HepG2 (cell line): ENCODE results near the gene AP4S1. TPM values are rescaled to one million over a fixed set of nuclear protein-coding genes. Genes with fewer than 3 reads are reported as not detected.

Source experiments
- ATAC-seq: fragments of 200-7000 bp; cut with Tn5 transposase; 3 replicates; pipeline ENCODE4 v1.9.1; 2020; ENCODE audit warnings: mild to moderate bottlenecking, moderate library complexity
- BruUV-seq: library from RNA; stranded (reverse); fragments of 400-500 nt; replicated peaks from 2 replicates; lab custom pipeline; 2021; lab: Mats Ljungman, UMichigan
- CTCF ChIA-PET: fragments of 300-600 bp; formaldehyde crosslinking; extraction: SDS; loops from one replicate; lab custom pipeline; 2021; ENCODE audit warnings: low total read pairs, inconsistent platforms, low intra/inter-chr PET ratio; lab: Yijun Ruan, JAX
- POLR2A ChIA-PET: fragments of 350-600 bp; sonication (Branson Sonifier 250); formaldehyde crosslinking; loops from one replicate; lab custom pipeline; 2020; ENCODE audit warnings: antibody characterized with exemption, inconsistent platforms; lab: Yijun Ruan, JAX
- DNase-seq: peaks from one replicate; pipeline ENCODE4 v3.0.0-alpha.2; 2015; ENCODE audit warnings: low spot score
- FAIRE-seq: peaks from 3 replicates; lab custom pipeline; 2011; peaks lifted over from hg19 to GRCh38; lab: Jason Lieb, UNC
- H2AFZ ChIP-seq: one replicate; pipeline ENCODE4 v1.6.1; 2011; ENCODE audit warnings: low read length, inconsistent platforms
- H3K27ac ChIP-seq: fragments of 300-600 bp; 3 replicates; pipeline ENCODE4 v1.8.0; 2011; ENCODE audit warnings: mixed run types, mild to moderate bottlenecking, mixed read lengths, low read length, inconsistent platforms; ENCODE audit not compliant: insufficient read depth; ENCODE audit errors: extremely low read length
- H3K27me3 ChIP-seq, 2 experiments: fragments of 200-600 bp in 1 of 2; 2 replicates in 1 of 2; 3 replicates in 1 of 2; pipeline versions ENCODE4 v1.6.0 to v1.8.0; 2011; ENCODE audit warnings: low read length in 2 of 2, mild to moderate bottlenecking in 2 of 2, moderate library complexity in 2 of 2, inconsistent platforms in 1 of 2; ENCODE audit not compliant: insufficient read depth in 2 of 2, control insufficient read depth in 1 of 2
- H3K36me3 ChIP-seq, 2 experiments: fragments of 200-600 bp in 1 of 2; replicated peaks in 1 of 2; 2 replicates in 1 of 2; 3 replicates in 1 of 2; pipeline versions ENCODE4 v1.5.1 to v1.8.0; 2011; ENCODE audit warnings: low read length in 2 of 2, inconsistent platforms in 1 of 2; ENCODE audit not compliant: insufficient read depth in 2 of 2, control insufficient read depth in 1 of 2
- H3K4me1 ChIP-seq: 2 replicates; pipeline ENCODE4 v1.5.1; 2012; ENCODE audit warnings: low read length, inconsistent platforms; ENCODE audit not compliant: insufficient read depth
- H3K4me2 ChIP-seq: 2 replicates; pipeline ENCODE4 v1.6.0; 2011; ENCODE audit warnings: low read depth, low read length, inconsistent platforms
- H3K4me3 ChIP-seq, 3 experiments: fragments of 200-600 bp in 1 of 3; sonication (generic), shearing (Covaris generic) in 1 of 3; replicated peaks in 1 of 3; 2 replicates each; pipeline ENCODE4 v1.5.1; 2011 to 2016; ENCODE audit warnings: low read length in 3 of 3, inconsistent platforms in 2 of 3, low read depth in 2 of 3, mild to moderate bottlenecking in 2 of 3, control low read depth in 1 of 3, mixed read lengths in 1 of 3; ENCODE audit not compliant: insufficient read depth in 1 of 3
- H3K79me2 ChIP-seq: one replicate; pipeline ENCODE4 v1.6.1; 2011; ENCODE audit warnings: low read length, inconsistent platforms; ENCODE audit not compliant: insufficient read depth
- H3K9ac ChIP-seq: 2 replicates; pipeline ENCODE4 v1.6.0; 2011; ENCODE audit warnings: mild to moderate bottlenecking, low read depth, low read length, inconsistent platforms; ENCODE audit not compliant: insufficient read depth
- H3K9me3 ChIP-seq: 2 replicates; pipeline ENCODE4 v1.5.1; 2012; ENCODE audit warnings: mild to moderate bottlenecking, low read length
- H4K20me1 ChIP-seq: 2 replicates; pipeline ENCODE4 v1.6.0; 2011; ENCODE audit warnings: inconsistent platforms, mild to moderate bottlenecking, low read length, moderate library complexity; ENCODE audit not compliant: insufficient read depth
- ELF4 ChIP-seq: sonication (generic); formaldehyde crosslinking; IDR thresholded peaks from 2 replicates; pipeline ENCODE4 v1.5.0; 2020; ENCODE audit warnings: missing genetic modification reagents, mild to moderate bottlenecking, moderate library complexity, borderline replicate concordance
- FOXC1 ChIP-seq: sonication (generic); formaldehyde crosslinking; IDR thresholded peaks from 2 replicates; pipeline ENCODE4 v1.8.0; 2022; ENCODE audit warnings: mild to moderate bottlenecking, missing genetic modification reagents, borderline replicate concordance
- HNRNPK ChIP-seq: fragments of 200-400 bp; formaldehyde crosslinking; IDR thresholded peaks from 2 replicates; pipeline ENCODE4 v1.6.1; 2018; ENCODE audit warnings: low read length, low read depth, moderate library complexity, mild to moderate bottlenecking; ENCODE audit not compliant: poor library complexity, severe bottlenecking
- NFYC ChIP-seq: IDR thresholded peaks from 2 replicates; pipeline ENCODE4 v1.6.1; 2016; ENCODE audit warnings: missing genetic modification reagents, missing compliant biosample characterization
- RBM22 ChIP-seq: fragments of 200-400 bp; formaldehyde crosslinking; optimal IDR thresholded peaks from 2 replicates; pipeline ENCODE3; 2017; ENCODE audit warnings: mild to moderate bottlenecking, low read length, moderate library complexity
- SCMH1 ChIP-seq: sonication (generic); formaldehyde crosslinking; IDR thresholded peaks from 2 replicates; pipeline ENCODE4 v1.9.0; 2021; ENCODE audit warnings: missing genetic modification reagents, mild to moderate bottlenecking, borderline replicate concordance
- SOX5 ChIP-seq: IDR thresholded peaks from 2 replicates; pipeline ENCODE4 v1.6.1; 2016; ENCODE audit warnings: borderline replicate concordance
- TBX3 ChIP-seq: fragments of 450-650 bp; IDR thresholded peaks from 2 replicates; pipeline ENCODE4 v1.6.1; 2017; ENCODE audit warnings: antibody characterized with exemption, mild to moderate bottlenecking, inconsistent platforms, borderline replicate concordance
- ZC3H4 ChIP-seq: sonication (generic); formaldehyde crosslinking; IDR thresholded peaks from 2 replicates; pipeline ENCODE4 v1.4.0; 2020; ENCODE audit warnings: missing genetic modification reagents, borderline replicate concordance
- ZFAT ChIP-seq: sonication (generic); formaldehyde crosslinking; conservative IDR thresholded peaks from 2 replicates; pipeline ENCODE4 v1.8.1; 2023; ENCODE audit warnings: missing genetic modification reagents, inconsistent platforms
- ZNF24 ChIP-seq: fragments of 450-650 bp; IDR thresholded peaks from 2 replicates; pipeline ENCODE4 v1.6.1; 2017; ENCODE audit warnings: antibody characterized with exemption, mild to moderate bottlenecking
- ZNF615 ChIP-seq: sonication (generic); formaldehyde crosslinking; IDR thresholded peaks from 2 replicates; pipeline ENCODE4 v1.5.0; 2020; ENCODE audit warnings: mild to moderate bottlenecking, missing genetic modification reagents, borderline replicate concordance
- ZSCAN20 ChIP-seq: sonication (generic); formaldehyde crosslinking; IDR thresholded peaks from 2 replicates; pipeline ENCODE4 v1.4.0; 2020; ENCODE audit warnings: missing genetic modification reagents, mild to moderate bottlenecking, borderline replicate concordance
- WGBS: methylation state at CpG from one replicate; pipeline ENCODE4 v1.1.6; 2017; ENCODE audit warnings: low lambda C conversion rate; 5-methylcytosine and 5-hydroxymethylcytosine counted together
- in situ Hi-C: cut with HindIII; loops from 2 replicates; pipeline ENCODE4 v1.10.0; 2017; ENCODE audit warnings: low pct_unique_long_range_greater_than_20kb; ENCODE audit not compliant: extremely low pct_ligation_motif_present
- intact Hi-C: fragments of 100-400 bp; cut with micrococcal nuclease; formaldehyde crosslinking; loops from one replicate; pipeline ENCODE4 v1.10.0; 2022; ENCODE audit not compliant: unreplicated experiment
- polyA plus RNA-seq, 8 experiments: library from polyadenylated mRNA; depleted of rRNA in 3 of 8; stranded (reverse) in 7 of 8; unstranded in 1 of 8; fragments of >200 nt; fragmentation: Illumina TruSeq in 4 of 8; extraction: Trizol in 4 of 8; gene quantifications; 2 replicates each; pipeline versions ENCODE4 v1.2.1 to v1.2.3, GENCODE V29; 2011 to 2016; ENCODE audit warnings: low read depth in 4 of 8, missing spikeins in 1 of 8, mixed read lengths in 1 of 8; ENCODE audit not compliant: insufficient read depth in 1 of 8
- total RNA-seq, 5 experiments: library from RNA; depleted of rRNA; stranded (reverse); fragments of >200 nt; fragmentation: Illumina TruSeq; extraction: Trizol; gene quantifications; 2 replicates each; pipeline ENCODE4 v1.2.3, GENCODE V29; 2016; ENCODE audit warnings: low read depth in 1 of 5
- TF ChIP-seq, protein P1 (sequence below): sonication (generic); formaldehyde crosslinking; IDR thresholded peaks from 2 replicates; pipeline ENCODE4 v1.4.0; 2020; ENCODE audit warnings: missing genetic modification reagents
- TF ChIP-seq, protein P2 (sequence below): sonication (generic); formaldehyde crosslinking; IDR thresholded peaks from 2 replicates; pipeline ENCODE4 v1.4.0; 2020; ENCODE audit warnings: missing genetic modification reagents; ENCODE audit errors: not compliant biosample characterization
- TF ChIP-seq, protein P3 (sequence below): sonication (generic); formaldehyde crosslinking; IDR thresholded peaks from 2 replicates; pipeline ENCODE4 v1.5.0; 2020; ENCODE audit warnings: mild to moderate bottlenecking, missing genetic modification reagents

AP4S1 gene
- total and polyA plus RNA-seq, 2 of the 13 experiments (the other 11 are each of a cell fraction or from before 2014, with no cell fraction given) = 3.9 to 21.1 TPM

DNA sequence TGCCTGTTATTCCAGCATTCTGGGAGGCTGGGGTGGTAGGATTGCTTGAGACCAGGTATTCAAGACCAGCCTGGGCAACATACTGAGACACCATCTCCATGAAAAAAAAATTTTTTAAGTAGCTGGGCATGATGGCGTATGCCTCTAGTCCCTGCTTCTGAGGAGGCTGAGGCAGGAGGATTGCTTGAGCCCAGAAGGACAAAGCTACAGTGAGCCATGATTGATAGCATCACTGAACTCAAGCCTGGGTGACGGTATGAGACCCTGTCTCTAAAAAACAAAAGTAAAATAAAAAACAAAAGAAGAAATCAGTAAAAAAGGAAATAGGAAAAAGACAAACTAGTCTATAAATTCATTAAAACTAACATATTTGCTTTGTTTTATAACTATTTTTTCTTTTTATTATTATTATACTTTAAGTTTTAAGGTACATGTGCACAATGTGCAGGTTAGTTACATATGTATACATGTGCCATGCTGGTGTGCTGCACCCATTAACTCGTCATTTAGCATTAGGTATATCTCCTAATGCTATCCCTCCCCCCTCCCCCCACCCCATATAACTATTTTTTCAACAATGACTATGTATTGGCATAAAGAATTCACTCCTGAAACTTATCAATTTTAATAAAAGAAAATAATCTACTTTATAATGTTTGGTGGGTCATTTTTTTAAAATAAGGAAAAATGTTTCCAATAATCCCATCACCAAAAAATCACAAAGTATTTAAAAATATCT is 15.4 kb upstream of the AP4S1 start:
- H2AFZ ChIP-seq = no peak overlapping the region
- H3K79me2 ChIP-seq = peaks cover 98% of the 10 kb centered on the region
- WGBS = 97% methylated on average over 3 of the region's 3 CpGs
- H3K36me3 ChIP-seq = peaks cover 16 to 72% of the 10 kb centered on the region in 2 experiments
- H3K9me3 ChIP-seq = no peaks in the 10 kb centered on the region
- H3K4me3 ChIP-seq = no peak overlapping the region
- H3K9ac ChIP-seq = no peak overlapping the region
- H3K4me2 ChIP-seq = no peak overlapping the region
- intact Hi-C loops = loop anchor here (2.0 kb wide), 1 partner anchor 15 kb away; the partner anchor contains the start of gene AP4S1
- ATAC-seq (no peak), DNase-seq (no peak), FAIRE-seq (no peak)
- H3K27me3 ChIP-seq = no peaks in the 10 kb centered on the region
- no peak overlapping the region for H3K27ac ChIP-seq
- ChIA-PET POLR2A (interaction anchor here (2.2 to 4.1 kb wide), 2 partner anchors 14 to 16 kb away, joined by 9 to 17 read pairs; partner anchors contain the start of genes AP4S1 and STRN3), CTCF (no interaction called here)
- H4K20me1 ChIP-seq = peaks cover 77% of the 10 kb centered on the region
- peaks cover 19% of the 10 kb centered on the region for H3K4me1 ChIP-seq
- no TSS peak for BruUV-seq
- in situ Hi-C loops = no loop called here
- TF ChIP-seq ZNF24 (no peak), HNRNPK (peak; percentile 94), ZFAT (CRISPR knock-in tag) (no peak), SCMH1 (no peak), RBM22 (peak; percentile 62), ELF4 (CRISPR knock-in tag) (no peak), ZSCAN20 (CRISPR knock-in tag) (no peak), SOX5 (no peak), TBX3 (no peak), ZC3H4 (no peak), ZNF615 (CRISPR knock-in tag) (0 out of 2 replicates have a peak, but pooled peaks have one; percentile 44), FOXC1 (CRISPR knock-in tag) (no peak), NFYC (no peak)
- TF ChIP-seq, protein P1, sequence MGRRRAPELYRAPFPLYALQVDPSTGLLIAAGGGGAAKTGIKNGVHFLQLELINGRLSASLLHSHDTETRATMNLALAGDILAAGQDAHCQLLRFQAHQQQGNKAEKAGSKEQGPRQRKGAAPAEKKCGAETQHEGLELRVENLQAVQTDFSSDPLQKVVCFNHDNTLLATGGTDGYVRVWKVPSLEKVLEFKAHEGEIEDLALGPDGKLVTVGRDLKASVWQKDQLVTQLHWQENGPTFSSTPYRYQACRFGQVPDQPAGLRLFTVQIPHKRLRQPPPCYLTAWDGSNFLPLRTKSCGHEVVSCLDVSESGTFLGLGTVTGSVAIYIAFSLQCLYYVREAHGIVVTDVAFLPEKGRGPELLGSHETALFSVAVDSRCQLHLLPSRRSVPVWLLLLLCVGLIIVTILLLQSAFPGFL (CRISPR knock-in tag) = no peak
- TF ChIP-seq, protein P2, sequence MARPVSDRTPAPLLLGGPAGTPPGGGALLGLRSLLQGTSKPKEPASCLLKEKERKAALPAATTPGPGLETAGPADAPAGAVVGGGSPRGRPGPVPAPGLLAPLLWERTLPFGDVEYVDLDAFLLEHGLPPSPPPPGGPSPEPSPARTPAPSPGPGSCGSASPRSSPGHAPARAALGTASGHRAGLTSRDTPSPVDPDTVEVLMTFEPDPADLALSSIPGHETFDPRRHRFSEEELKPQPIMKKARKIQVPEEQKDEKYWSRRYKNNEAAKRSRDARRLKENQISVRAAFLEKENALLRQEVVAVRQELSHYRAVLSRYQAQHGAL (CRISPR knock-in tag) = no peak
- TF ChIP-seq, protein P3, sequence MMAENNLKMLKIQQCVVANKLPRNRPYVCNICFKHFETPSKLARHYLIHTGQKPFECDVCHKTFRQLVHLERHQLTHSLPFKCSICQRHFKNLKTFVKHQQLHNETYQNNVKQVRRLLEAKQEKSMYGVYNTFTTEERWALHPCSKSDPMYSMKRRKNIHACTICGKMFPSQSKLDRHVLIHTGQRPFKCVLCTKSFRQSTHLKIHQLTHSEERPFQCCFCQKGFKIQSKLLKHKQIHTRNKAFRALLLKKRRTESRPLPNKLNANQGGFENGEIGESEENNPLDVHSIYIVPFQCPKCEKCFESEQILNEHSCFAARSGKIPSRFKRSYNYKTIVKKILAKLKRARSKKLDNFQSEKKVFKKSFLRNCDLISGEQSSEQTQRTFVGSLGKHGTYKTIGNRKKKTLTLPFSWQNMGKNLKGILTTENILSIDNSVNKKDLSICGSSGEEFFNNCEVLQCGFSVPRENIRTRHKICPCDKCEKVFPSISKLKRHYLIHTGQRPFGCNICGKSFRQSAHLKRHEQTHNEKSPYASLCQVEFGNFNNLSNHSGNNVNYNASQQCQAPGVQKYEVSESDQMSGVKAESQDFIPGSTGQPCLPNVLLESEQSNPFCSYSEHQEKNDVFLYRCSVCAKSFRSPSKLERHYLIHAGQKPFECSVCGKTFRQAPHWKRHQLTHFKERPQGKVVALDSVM (CRISPR knock-in tag) = peak; percentile 57; the same call in 1 of the 2 replicates
